ENCODE measurements around the gene DNER. TPM values are rescaled to one million over a fixed set of nuclear protein-coding genes. Genes with fewer than 3 reads are reported as not detected.

DNER gene
- total RNA-seq, 2 donors from 2014 or later: 0.27 to 3.3 TPM

DNA sequence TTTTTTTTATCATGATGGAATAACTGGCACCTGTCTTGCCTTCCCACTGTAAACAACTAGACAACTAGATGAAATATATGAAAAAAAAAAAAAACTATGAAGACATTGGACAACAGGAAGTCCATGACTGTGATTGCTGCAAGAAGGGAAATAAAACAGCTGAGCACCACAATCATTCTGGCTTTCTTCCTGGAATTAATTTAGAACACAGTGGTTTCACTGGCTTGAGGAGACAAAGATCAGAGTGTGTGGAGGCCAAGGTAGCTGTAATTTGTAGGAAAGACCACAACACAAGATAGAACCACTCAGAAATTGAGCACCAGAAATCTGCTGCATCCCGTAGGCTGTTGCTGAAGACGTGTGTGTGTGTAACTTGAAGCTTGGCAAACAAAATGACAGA is 322.2 kb downstream of the DNER start:
- no peak for ATAC-seq (ENCODE audit: insufficient number of reproducible peaks, low FRiP score, low read depth)
- Histone ChIP-seq H3K4me1 (ENCODE audit: control insufficient read depth in 1 of 2, low read depth in 2 of 2) (peaks cover 2 to 22% of the 10 kb centered on the region in 2 donors), H3K9me3 (no peaks in the 10 kb centered on the region), H3K36me3 (no peaks in the 10 kb centered on the region), H3K4me3 (no peak overlapping the region), H3K27me3 (replicated peaks; ENCODE audit: insufficient read depth) (no peaks in the 10 kb centered on the region), H3K27ac (no peak overlapping the region)
- DNase-seq (ENCODE audit: low spot score): no peak
- TF ChIP-seq, protein P1, sequence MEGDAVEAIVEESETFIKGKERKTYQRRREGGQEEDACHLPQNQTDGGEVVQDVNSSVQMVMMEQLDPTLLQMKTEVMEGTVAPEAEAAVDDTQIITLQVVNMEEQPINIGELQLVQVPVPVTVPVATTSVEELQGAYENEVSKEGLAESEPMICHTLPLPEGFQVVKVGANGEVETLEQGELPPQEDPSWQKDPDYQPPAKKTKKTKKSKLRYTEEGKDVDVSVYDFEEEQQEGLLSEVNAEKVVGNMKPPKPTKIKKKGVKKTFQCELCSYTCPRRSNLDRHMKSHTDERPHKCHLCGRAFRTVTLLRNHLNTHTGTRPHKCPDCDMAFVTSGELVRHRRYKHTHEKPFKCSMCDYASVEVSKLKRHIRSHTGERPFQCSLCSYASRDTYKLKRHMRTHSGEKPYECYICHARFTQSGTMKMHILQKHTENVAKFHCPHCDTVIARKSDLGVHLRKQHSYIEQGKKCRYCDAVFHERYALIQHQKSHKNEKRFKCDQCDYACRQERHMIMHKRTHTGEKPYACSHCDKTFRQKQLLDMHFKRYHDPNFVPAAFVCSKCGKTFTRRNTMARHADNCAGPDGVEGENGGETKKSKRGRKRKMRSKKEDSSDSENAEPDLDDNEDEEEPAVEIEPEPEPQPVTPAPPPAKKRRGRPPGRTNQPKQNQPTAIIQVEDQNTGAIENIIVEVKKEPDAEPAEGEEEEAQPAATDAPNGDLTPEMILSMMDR (IDR thresholded peaks at IDR 0.05): no peak

- peaks cover 2 to 22% of the 10 kb centered on the region in 2 donors for H3K4me1 ChIP-seq (ENCODE audit: control insufficient read depth in 1 of 2, low read depth in 2 of 2)
- DNase-seq (ENCODE audit: low spot score) (no peak), ATAC-seq (ENCODE audit: insufficient number of reproducible peaks, low FRiP score, low read depth) (no peak)
- TF ChIP-seq, protein P1 (IDR thresholded peaks at IDR 0.05): no peak
- no peak overlapping the region for H3K4me3 ChIP-seq
- H3K36me3 ChIP-seq: no peaks in the 10 kb centered on the region
- H3K27me3 ChIP-seq (replicated peaks; ENCODE audit: insufficient read depth): no peaks in the 10 kb centered on the region
- H3K27ac ChIP-seq: no peak overlapping the region
- peaks cover 7% of the 10 kb centered on the region for H3K9me3 ChIP-seq
Measured at GRCh38 chr2:229388731-229389130, 325.6 kb downstream of the DNER start.

DNA sequence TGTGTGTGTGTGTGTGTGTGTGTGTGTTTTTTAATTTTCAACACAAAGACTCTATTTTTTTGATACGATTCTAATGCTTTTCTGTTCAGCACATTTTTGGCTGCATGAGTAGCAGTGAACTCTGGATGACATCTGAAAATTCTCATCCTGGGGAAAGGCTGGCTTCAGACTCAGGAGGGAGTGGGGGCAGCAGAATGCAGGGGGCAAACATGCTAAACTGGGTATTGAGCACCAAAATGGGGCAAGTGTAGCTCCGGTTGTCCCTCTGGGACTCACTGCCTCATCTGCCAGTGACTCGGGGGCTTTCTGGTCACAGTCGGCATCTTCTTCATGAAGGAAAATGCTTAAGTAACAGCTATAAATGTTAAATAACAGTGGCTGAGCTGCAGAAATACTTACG is 326.5 kb downstream of the DNER start:
- H3K36me3 ChIP-seq: no peaks in the 10 kb centered on the region
- H3K4me3 ChIP-seq: peak overlapping the region; percentile 3
- H3K9me3 ChIP-seq: peaks cover 7% of the 10 kb centered on the region
- TF ChIP-seq, protein P1 (IDR thresholded peaks at IDR 0.05): no peak
- peaks cover 2 to 22% of the 10 kb centered on the region in 2 donors for H3K4me1 ChIP-seq (ENCODE audit: control insufficient read depth in 1 of 2, low read depth in 2 of 2)
- no peaks in the 10 kb centered on the region for H3K27me3 ChIP-seq (replicated peaks; ENCODE audit: insufficient read depth)
- peak overlapping the region; percentile 17 to 58 for H3K27ac ChIP-seq
- DNase-seq (ENCODE audit: low spot score) (no peak), ATAC-seq (ENCODE audit: insufficient number of reproducible peaks, low FRiP score, low read depth) (no peak)

DNA sequence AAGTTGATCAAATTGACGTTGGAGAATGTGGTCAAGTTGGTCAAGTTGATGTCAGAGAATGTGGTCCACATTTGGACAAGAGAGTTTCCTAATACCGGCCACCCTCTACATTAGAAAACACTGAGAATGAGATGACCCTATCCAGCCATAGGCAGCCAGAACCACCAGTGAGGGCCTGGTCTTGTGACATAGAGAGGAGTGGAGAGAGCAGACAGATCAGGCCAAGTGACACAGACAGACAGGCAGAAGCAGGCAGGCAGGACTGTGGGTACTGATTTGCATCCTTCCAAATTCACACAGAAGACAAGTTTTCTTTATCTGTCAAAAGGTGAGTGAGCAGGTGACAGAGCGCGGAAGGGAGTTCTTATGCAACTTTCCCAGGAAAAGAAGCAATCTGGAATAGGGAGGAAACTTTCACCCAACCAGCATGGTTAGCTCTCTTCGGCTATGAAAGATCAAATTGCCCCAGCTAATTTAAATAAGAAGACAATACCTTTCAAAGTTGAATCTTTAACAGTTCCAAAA is 334.2 kb downstream of the DNER start:
- H3K4me1 ChIP-seq (ENCODE audit: control insufficient read depth in 1 of 2, low read depth in 2 of 2): no peaks in the 10 kb centered on the region
- H3K27me3 ChIP-seq (replicated peaks; ENCODE audit: insufficient read depth): no peaks in the 10 kb centered on the region
- no peak overlapping the region for H3K27ac ChIP-seq
- TF ChIP-seq, protein P1 (IDR thresholded peaks at IDR 0.05): no peak
- no peak overlapping the region for H3K4me3 ChIP-seq
- no peaks in the 10 kb centered on the region for H3K9me3 ChIP-seq
- H3K36me3 ChIP-seq: no peaks in the 10 kb centered on the region
- ATAC-seq (ENCODE audit: insufficient number of reproducible peaks, low FRiP score, low read depth): no peak
- DNase-seq (ENCODE audit: low spot score): no peak

- H3K9me3 ChIP-seq: no peaks in the 10 kb centered on the region
- no peak overlapping the region for H3K4me3 ChIP-seq
- DNase-seq (ENCODE audit: low spot score) (no peak), ATAC-seq (ENCODE audit: insufficient number of reproducible peaks, low FRiP score, low read depth) (no peak)
- no peaks in the 10 kb centered on the region for H3K4me1 ChIP-seq (ENCODE audit: control insufficient read depth in 1 of 2, low read depth in 2 of 2)
- TF ChIP-seq, protein P1 (IDR thresholded peaks at IDR 0.05): no peak
- no peak overlapping the region for H3K27ac ChIP-seq
- no peaks in the 10 kb centered on the region for H3K27me3 ChIP-seq (replicated peaks; ENCODE audit: insufficient read depth)
- no peaks in the 10 kb centered on the region for H3K36me3 ChIP-seq
Measured at GRCh38 chr2:229378386-229378785, 336.0 kb downstream of the DNER start.
